Measurements from ENCODE around the gene CSTB. TPM values are rescaled to one million over a fixed set of nuclear protein-coding genes. Genes with fewer than 3 reads are reported as not detected.

The CSTB gene
- total and polyA plus RNA-seq, 12 donors: 9.5 to 143 (median 60.6) TPM

GRCh38 chr21:43772425-43772821 is 3.7 kb downstream of the CSTB start:
- no peaks in the 10 kb centered on the region for H3K27me3 ChIP-seq
- no peak for DNase-seq
- H3K36me3 ChIP-seq (replicated peaks in 1 of 2): peaks cover 0 to 17% of the 10 kb centered on the region in 2 donors
- no peak overlapping the region for H3K27ac ChIP-seq
- WGBS, 4 donors: 74 to 86% (median 79%) methylated on average over 6 of the region's 6 CpGs
- H3K4me1 ChIP-seq (replicated peaks in 1 of 2): peaks cover 7 to 24% of the 10 kb centered on the region in 2 donors
- H3K9me3 ChIP-seq (replicated peaks in 1 of 3): no peaks in the 10 kb centered on the region
- H3K4me3 ChIP-seq: no peak overlapping the region
- no peak for TF ChIP-seq CTCF (IDR thresholded peaks at IDR 0.05)
- intact Hi-C loops (cut with DNase I): no loop called here

- intact Hi-C loops (cut with DNase I): no loop called here
- WGBS, 4 donors: 77 to 85% (median 83%) methylated on average over 13 of the region's 13 CpGs
- Histone ChIP-seq H3K4me3 (no peak overlapping the region), H3K27ac (no peak overlapping the region), H3K9me3 (replicated peaks in 1 of 3) (no peaks in the 10 kb centered on the region), H3K36me3 (replicated peaks in 1 of 2) (peaks cover 0 to 17% of the 10 kb centered on the region in 2 donors), H3K27me3 (no peaks in the 10 kb centered on the region), H3K4me1 (replicated peaks in 1 of 2) (peaks cover 7 to 24% of the 10 kb centered on the region in 2 donors)
- DNase-seq: no peak
- TF ChIP-seq POLR2A (IDR thresholded peaks at IDR 0.05) (no peak), CTCF (IDR thresholded peaks at IDR 0.05) (no peak)
Measured at GRCh38 chr21:43771698-43772424, 4.2 kb downstream of the CSTB start.

- H3K27ac ChIP-seq: no peak overlapping the region
- H3K27me3 ChIP-seq: no peaks in the 10 kb centered on the region
- 77 to 85% (median 81%) methylated on average over 13 of the region's 13 CpGs for whole genome bisulfite sequencing, 4 donors
- peaks cover 7 to 24% of the 10 kb centered on the region in 2 donors for H3K4me1 ChIP-seq (replicated peaks in 1 of 2)
- TF ChIP-seq POLR2A (IDR thresholded peaks at IDR 0.05) (no peak), CTCF (IDR thresholded peaks at IDR 0.05) (no peak)
- DNase-seq: no peak
- H3K4me3 ChIP-seq: no peak overlapping the region
- peaks cover 0 to 17% of the 10 kb centered on the region in 2 donors for H3K36me3 ChIP-seq (replicated peaks in 1 of 2)
- intact Hi-C loops (cut with DNase I): no loop called here
- no peaks in the 10 kb centered on the region for H3K9me3 ChIP-seq (replicated peaks in 1 of 3)
Measured at GRCh38 chr21:43771199-43771675, 4.9 kb downstream of the CSTB start.

- peaks cover 3 to 20% of the 10 kb centered on the region in 2 donors for H3K4me1 ChIP-seq (replicated peaks in 1 of 2)
- H3K4me3 ChIP-seq: no peak overlapping the region
- intact Hi-C loops (cut with DNase I): no loop called here
- 88 to 94% (median 91%) methylated on average over 10 to 21 of the region's 21 CpGs for WGBS, 4 donors
- no peak overlapping the region for H3K27ac ChIP-seq
- no peak for DNase-seq
- no peaks in the 10 kb centered on the region for H3K9me3 ChIP-seq (replicated peaks in 1 of 3)
- H3K36me3 ChIP-seq (replicated peaks in 1 of 2): peaks cover 0 to 17% of the 10 kb centered on the region in 2 donors
- TF ChIP-seq POLR2A (IDR thresholded peaks at IDR 0.05) (no peak), CTCF (IDR thresholded peaks at IDR 0.05) (no peak)
- H3K27me3 ChIP-seq: no peaks in the 10 kb centered on the region
Measured at GRCh38 chr21:43770066-43770655, 5.9 kb downstream of the CSTB start.

Data from adrenal gland (tissue), 12 donors.